Neural cell (in vitro differentiated cells): ENCODE data around the gene CCDC191. TPM values are rescaled to one million over a fixed set of nuclear protein-coding genes. Genes with fewer than 3 reads are reported as not detected.

Source experiments
- H2AFZ ChIP-seq: fragments of 200-600, 300-800 bp; sonication (generic), shearing (Covaris generic); 2 replicates; pipeline ENCODE4 v1.6.0; 2014; ENCODE audit warnings: low read depth, mild to moderate bottlenecking, antibody characterized with exemption, low read length, moderate library complexity
- H3F3A ChIP-seq: fragments of 200-600 bp; shearing (Covaris generic); 2 replicates; pipeline ENCODE4 v1.6.1; 2016; ENCODE audit warnings: mild to moderate bottlenecking, moderate library complexity, mixed read lengths, antibody characterized with exemption, low read length; ENCODE audit not compliant: insufficient read depth, poor library complexity, severe bottlenecking
- H3K27ac ChIP-seq: fragments of 200-600, 300-800 bp; sonication (generic), shearing (Covaris generic); 2 replicates; pipeline ENCODE4 v1.5.1; 2014; ENCODE audit warnings: mild to moderate bottlenecking, low read length, moderate library complexity
- H3K27me3 ChIP-seq: fragments of 300-800, 200-600 bp; sonication (generic), shearing (Covaris generic); 2 replicates; pipeline ENCODE4 v1.6.0; 2014; ENCODE audit warnings: mild to moderate bottlenecking, low read depth, low read length, moderate library complexity; ENCODE audit not compliant: insufficient read depth
- H3K36me3 ChIP-seq: fragments of 300-800, 200-600 bp; sonication (generic), shearing (Covaris generic); 2 replicates; pipeline ENCODE4 v1.5.1; 2014; ENCODE audit warnings: mild to moderate bottlenecking, antibody characterized with exemption, low read length, moderate library complexity; ENCODE audit not compliant: insufficient read depth
- H3K4me2 ChIP-seq: fragments of 300-800, 200-600 bp; sonication (generic), shearing (Covaris generic); 2 replicates; pipeline ENCODE4 v1.6.0; 2014; ENCODE audit warnings: mild to moderate bottlenecking, low read length
- H3K4me3 ChIP-seq: fragments of 300-800, 200-600 bp; sonication (generic), shearing (Covaris generic); 2 replicates; pipeline ENCODE4 v1.5.1; 2014; ENCODE audit warnings: mild to moderate bottlenecking, low read length, moderate library complexity
- H3K79me2 ChIP-seq: fragments of 200-600 bp; shearing (Covaris generic); replicated peaks from 2 replicates; pipeline ENCODE4 v1.6.0; 2014; ENCODE audit warnings: mild to moderate bottlenecking, low read length, moderate library complexity; ENCODE audit not compliant: insufficient read depth
- H3K9ac ChIP-seq: fragments of 300-800, 200-600 bp; sonication (generic), shearing (Covaris generic); 2 replicates; pipeline ENCODE4 v1.6.1; 2016; ENCODE audit warnings: mild to moderate bottlenecking, low read length, mixed read lengths
- H3K9me2 ChIP-seq: fragments of 200-600 bp; shearing (Covaris generic); 2 replicates; pipeline ENCODE4 v1.6.1; 2016; ENCODE audit warnings: mild to moderate bottlenecking, low read length, mixed read lengths; ENCODE audit not compliant: insufficient read depth
- H3K9me3 ChIP-seq: fragments of 200-600, 300-800 bp; sonication (generic), shearing (Covaris generic); 2 replicates; pipeline ENCODE4 v1.6.1; 2016; ENCODE audit warnings: mild to moderate bottlenecking, mixed run types, low read length, moderate library complexity, mixed read lengths
- H4K20me1 ChIP-seq: fragments of 200-600 bp; shearing (Covaris generic); 2 replicates; pipeline ENCODE4 v1.6.1; 2016; ENCODE audit warnings: mild to moderate bottlenecking, mixed run types; ENCODE audit not compliant: insufficient read depth
- MXI1 ChIP-seq: fragments of 450-650 bp; conservative IDR thresholded peaks from 2 replicates; pipeline ENCODE4 v1.6.1; 2014; ENCODE audit warnings: antibody characterized with exemption, mild to moderate bottlenecking; ENCODE audit not compliant: poor library complexity, severe bottlenecking
- RAD21 ChIP-seq: fragments of 450-650 bp; conservative IDR thresholded peaks from 2 replicates; pipeline ENCODE4 v1.6.1; 2014; ENCODE audit warnings: antibody characterized with exemption, mild to moderate bottlenecking, moderate library complexity
- SMC3 ChIP-seq: fragments of 450-650 bp; conservative IDR thresholded peaks from 2 replicates; pipeline ENCODE4 v1.6.1; 2014; ENCODE audit warnings: antibody characterized with exemption, mild to moderate bottlenecking, moderate library complexity; ENCODE audit not compliant: poor library complexity
- polyA plus RNA-seq: library from polyadenylated mRNA; depleted of rRNA; stranded (reverse); fragments of >200 nt; gene quantifications from 2 replicates; pipeline ENCODE4 v1.2.3, GENCODE V29; 2014
- TF ChIP-seq, protein P1 (sequence below): fragments of 450-650 bp; IDR thresholded peaks from 2 replicates; pipeline ENCODE4 v1.5.1; 2014; ENCODE audit warnings: antibody characterized with exemption, mild to moderate bottlenecking, moderate library complexity; ENCODE audit not compliant: poor library complexity, severe bottlenecking
- TF ChIP-seq, protein P2 (sequence below): IDR thresholded peaks from 2 replicates; pipeline ENCODE4 v1.6.1; 2012; ENCODE audit warnings: borderline replicate concordance

CCDC191 gene
- polyA plus RNA-seq, 1 donor from 2014 or later, result 14.9 TPM

DNA sequence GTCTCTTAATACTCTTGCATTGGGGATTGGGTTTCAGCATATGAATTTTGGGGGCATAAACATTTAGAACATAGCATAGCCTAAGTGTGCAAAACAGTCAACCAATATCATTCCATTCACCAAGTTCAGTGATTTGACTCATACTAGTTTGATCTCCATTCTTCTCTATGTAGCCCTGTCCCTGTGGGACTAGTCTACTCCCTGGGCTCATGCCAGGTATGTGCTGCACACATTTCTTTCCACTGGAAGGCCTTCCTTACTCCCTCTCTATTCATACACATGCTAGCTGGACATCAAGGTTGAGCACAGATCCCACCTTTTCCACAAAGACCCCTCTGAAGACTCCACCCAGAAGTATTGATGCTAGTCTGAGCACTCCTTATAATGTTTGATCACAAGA, 103.4 kb downstream of the CCDC191 start:
- H4K20me1 ChIP-seq, result no peaks in the 10 kb centered on the region
- no peak overlapping the region for H3K4me3 ChIP-seq
- H3K79me2 ChIP-seq, result no peaks in the 10 kb centered on the region
- no peaks in the 10 kb centered on the region for H3K9me2 ChIP-seq
- no peak overlapping the region for H3K9ac ChIP-seq
- H3K9me3 ChIP-seq, result no peaks in the 10 kb centered on the region
- H2AFZ ChIP-seq, result no peak overlapping the region
- no peaks in the 10 kb centered on the region for H3F3A ChIP-seq
- H3K27me3 ChIP-seq, result peaks cover 11% of the 10 kb centered on the region
- no peak overlapping the region for H3K4me2 ChIP-seq
- no peaks in the 10 kb centered on the region for H3K36me3 ChIP-seq
- no peak overlapping the region for H3K27ac ChIP-seq
- TF ChIP-seq SMC3, result no peak
- no peak for TF ChIP-seq RAD21

DNA sequence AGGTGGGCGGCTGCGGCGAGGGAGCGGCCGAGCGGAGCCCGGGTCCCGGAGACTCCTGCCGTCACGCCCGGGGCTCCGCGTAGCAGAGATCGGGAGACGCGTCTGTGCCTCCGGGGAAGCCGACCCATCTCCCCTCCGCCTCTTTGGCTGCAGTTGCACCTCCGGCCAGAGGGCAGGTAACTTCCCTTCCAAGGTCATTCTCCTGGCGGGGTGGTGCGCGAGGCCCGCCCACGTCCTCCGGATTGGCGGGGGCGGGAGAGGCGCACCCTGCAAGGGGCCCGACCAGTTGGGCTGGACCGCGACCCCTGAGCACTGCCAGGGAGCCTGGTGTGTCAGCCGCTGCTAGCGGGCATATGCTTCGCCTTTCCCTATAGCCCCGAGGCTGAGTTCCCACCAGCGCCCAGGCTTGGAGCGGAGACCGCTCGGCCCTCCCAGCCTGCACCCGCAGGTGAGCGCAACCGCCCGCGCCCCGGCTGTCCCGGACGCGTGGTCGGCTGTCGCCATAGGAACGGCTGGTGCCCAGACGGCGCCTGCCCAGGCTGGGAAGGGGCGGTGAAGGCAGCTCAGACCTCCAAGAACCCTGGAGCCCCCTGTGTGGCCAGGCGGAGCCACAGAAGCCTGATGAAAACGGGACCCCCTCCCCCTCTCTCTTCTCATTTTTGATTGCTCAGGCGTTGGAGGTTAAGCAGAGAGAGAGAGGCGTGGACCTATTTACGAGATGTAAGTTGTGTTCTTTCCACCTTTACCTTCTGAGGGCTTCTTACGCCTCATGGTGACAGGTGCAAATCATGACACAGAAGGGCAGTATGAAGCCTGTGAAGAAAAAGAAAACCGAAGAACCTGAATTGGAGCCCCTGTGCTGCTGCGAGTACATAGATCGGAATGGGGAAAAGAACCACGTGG, 108.1 kb downstream of the CCDC191 start:
- Histone ChIP-seq H2AFZ (peak overlapping the region; percentile 58), H4K20me1 (no peaks in the 10 kb centered on the region), H3K4me2 (peak overlapping the region; percentile 54), H3K36me3 (no peaks in the 10 kb centered on the region), H3K79me2 (no peaks in the 10 kb centered on the region), H3K9me2 (no peaks in the 10 kb centered on the region), H3K27me3 (peaks cover 19% of the 10 kb centered on the region), H3K4me3 (peak overlapping the region; percentile 86), H3F3A (no peaks in the 10 kb centered on the region), H3K9ac (peak overlapping the region; percentile 57), H3K9me3 (no peaks in the 10 kb centered on the region), H3K27ac (no peak overlapping the region)
- TF ChIP-seq, protein P1, sequence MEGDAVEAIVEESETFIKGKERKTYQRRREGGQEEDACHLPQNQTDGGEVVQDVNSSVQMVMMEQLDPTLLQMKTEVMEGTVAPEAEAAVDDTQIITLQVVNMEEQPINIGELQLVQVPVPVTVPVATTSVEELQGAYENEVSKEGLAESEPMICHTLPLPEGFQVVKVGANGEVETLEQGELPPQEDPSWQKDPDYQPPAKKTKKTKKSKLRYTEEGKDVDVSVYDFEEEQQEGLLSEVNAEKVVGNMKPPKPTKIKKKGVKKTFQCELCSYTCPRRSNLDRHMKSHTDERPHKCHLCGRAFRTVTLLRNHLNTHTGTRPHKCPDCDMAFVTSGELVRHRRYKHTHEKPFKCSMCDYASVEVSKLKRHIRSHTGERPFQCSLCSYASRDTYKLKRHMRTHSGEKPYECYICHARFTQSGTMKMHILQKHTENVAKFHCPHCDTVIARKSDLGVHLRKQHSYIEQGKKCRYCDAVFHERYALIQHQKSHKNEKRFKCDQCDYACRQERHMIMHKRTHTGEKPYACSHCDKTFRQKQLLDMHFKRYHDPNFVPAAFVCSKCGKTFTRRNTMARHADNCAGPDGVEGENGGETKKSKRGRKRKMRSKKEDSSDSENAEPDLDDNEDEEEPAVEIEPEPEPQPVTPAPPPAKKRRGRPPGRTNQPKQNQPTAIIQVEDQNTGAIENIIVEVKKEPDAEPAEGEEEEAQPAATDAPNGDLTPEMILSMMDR, result no peak
- TF ChIP-seq MXI1, result peak; percentile 12

DNA sequence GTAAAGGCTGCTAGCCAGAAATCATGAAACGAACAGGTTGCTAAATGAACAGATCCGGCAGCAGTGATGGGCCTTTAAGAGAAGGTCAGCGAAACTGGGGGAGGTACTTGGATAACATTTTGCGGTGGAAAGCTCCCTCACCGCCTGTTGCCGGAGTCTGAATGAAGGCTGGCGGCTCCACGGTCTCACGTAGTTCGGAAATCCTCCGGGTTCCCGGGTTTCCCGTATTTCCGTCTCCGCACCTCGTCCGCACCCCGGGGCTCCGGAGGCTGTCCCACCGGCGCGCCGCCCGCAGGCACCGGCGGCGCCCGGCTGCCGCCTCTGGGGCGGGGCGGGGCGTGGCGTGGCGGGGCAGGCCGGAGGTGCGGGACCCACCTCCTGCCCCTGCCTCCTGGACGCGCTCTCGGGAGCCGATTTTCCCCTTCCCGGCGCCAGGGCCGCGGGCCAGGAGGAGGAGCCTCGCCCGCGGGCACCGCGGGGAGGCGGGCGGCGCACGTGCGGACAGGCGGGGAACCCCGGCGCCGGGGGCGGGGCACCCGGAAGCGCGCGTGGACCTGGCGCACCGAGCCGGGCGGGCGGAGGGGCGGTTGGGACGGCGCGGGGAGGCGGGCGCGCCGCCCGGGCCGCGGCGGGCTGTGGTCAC, 108.8 kb downstream of the CCDC191 start, which contains the start of gene ZDHHC23:
TSS of gene ZDHHC23 (plus strand) at position 642 of the 643 bp plus-strand sequence. CDS start 790 bp downstream, outside the sequence.
- no peaks in the 10 kb centered on the region for H3K9me2 ChIP-seq
- no peaks in the 10 kb centered on the region for H4K20me1 ChIP-seq
- peak within 1 kb of the TSS; percentile 54 for H3K4me2 ChIP-seq
- H3K36me3 ChIP-seq, result no peaks in the 10 kb centered on the region
- H3K79me2 ChIP-seq, result no peaks in the 10 kb centered on the region
- no peak within 1 kb of the TSS for H3K27ac ChIP-seq
- TF ChIP-seq, protein P2, sequence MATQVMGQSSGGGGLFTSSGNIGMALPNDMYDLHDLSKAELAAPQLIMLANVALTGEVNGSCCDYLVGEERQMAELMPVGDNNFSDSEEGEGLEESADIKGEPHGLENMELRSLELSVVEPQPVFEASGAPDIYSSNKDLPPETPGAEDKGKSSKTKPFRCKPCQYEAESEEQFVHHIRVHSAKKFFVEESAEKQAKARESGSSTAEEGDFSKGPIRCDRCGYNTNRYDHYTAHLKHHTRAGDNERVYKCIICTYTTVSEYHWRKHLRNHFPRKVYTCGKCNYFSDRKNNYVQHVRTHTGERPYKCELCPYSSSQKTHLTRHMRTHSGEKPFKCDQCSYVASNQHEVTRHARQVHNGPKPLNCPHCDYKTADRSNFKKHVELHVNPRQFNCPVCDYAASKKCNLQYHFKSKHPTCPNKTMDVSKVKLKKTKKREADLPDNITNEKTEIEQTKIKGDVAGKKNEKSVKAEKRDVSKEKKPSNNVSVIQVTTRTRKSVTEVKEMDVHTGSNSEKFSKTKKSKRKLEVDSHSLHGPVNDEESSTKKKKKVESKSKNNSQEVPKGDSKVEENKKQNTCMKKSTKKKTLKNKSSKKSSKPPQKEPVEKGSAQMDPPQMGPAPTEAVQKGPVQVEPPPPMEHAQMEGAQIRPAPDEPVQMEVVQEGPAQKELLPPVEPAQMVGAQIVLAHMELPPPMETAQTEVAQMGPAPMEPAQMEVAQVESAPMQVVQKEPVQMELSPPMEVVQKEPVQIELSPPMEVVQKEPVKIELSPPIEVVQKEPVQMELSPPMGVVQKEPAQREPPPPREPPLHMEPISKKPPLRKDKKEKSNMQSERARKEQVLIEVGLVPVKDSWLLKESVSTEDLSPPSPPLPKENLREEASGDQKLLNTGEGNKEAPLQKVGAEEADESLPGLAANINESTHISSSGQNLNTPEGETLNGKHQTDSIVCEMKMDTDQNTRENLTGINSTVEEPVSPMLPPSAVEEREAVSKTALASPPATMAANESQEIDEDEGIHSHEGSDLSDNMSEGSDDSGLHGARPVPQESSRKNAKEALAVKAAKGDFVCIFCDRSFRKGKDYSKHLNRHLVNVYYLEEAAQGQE, result no peak
- TF ChIP-seq, protein P1, result no peak
- TF ChIP-seq MXI1, result peak; percentile 57
- peaks cover 19% of the 10 kb centered on the region for H3K27me3 ChIP-seq
- no peaks in the 10 kb centered on the region for H3K9me3 ChIP-seq
- peak within 1 kb of the TSS; percentile 58 for H2AFZ ChIP-seq
- peak within 1 kb of the TSS; percentile 86 for H3K4me3 ChIP-seq
- peak within 1 kb of the TSS; percentile 57 for H3K9ac ChIP-seq
- no peaks in the 10 kb centered on the region for H3F3A ChIP-seq
